ENCODE data around the gene NAPEPLD.
"Not testable (repeated sequence)": the region's sequence is repeated elsewhere in the genome, so short reads cannot be mapped to it uniquely, and the experiment has no call there.

Gene NAPEPLD

DNA sequence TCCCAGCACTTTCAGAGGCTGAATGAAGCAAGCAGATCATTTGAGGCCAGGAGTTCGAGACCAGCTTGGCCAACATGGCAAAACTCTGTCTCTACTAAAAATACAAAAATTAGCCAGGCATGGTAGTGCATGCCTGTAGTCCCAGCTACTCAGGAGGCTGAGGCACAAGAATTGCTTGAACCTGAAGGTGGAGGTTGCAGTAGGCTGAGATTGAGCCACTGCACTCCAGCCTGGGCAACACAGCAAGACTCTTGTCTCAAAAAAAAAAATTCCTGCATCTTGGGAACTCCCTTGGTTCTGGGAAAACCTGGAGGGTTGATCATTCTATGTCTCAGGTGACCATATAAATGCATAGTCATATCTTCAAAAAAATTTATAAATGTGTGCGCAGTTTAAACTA lies 4.1 kb downstream of the NAPEPLD start:
- not testable (repeated sequence) for DNase-seq (ENCODE audit: low read depth in 3 of 3, low spot score in 1 of 3)

DNA sequence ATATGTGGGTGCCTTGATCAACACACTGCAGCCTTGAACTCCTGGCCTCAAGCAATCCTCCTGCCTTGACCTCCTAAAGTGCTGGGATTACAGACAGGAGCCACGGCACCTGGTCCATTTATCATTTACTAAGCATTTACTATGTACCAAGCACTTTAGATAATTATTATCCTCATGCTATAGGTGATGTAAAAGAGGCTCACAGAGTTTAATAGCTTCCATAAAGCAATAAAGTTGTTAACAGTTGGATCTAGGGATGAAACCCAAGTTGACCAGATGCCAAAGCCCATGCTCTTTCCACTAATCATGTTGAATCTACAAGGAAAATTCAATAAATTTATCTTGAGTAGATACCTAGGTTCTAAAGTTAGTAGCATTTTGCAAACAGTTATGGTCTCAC lies 5.0 kb downstream of the NAPEPLD start:
- no peak for DNase-seq (ENCODE audit: low read depth in 3 of 3, low spot score in 1 of 3)

DNA sequence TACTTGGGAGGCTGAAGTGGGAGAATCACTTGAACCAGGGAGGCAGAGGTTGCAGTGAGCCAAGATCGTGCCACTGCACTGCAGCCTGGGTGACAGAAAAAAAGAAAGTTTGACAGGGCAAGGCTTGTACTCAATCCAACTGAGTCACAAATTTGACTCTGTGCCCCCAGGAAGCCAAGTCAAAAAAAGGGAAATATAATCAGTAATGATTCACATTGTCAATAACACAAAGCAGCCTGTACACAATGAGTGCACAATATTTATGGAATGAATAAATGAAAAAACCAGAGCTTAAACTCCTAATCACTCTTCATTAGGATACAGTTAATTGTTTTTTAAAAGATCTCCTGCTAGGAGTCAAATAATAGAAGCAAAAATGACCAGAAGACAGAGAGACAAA lies 6.4 kb downstream of the NAPEPLD start:
- no peak for DNase-seq (ENCODE audit: low read depth in 3 of 3, low spot score in 1 of 3)

DNA sequence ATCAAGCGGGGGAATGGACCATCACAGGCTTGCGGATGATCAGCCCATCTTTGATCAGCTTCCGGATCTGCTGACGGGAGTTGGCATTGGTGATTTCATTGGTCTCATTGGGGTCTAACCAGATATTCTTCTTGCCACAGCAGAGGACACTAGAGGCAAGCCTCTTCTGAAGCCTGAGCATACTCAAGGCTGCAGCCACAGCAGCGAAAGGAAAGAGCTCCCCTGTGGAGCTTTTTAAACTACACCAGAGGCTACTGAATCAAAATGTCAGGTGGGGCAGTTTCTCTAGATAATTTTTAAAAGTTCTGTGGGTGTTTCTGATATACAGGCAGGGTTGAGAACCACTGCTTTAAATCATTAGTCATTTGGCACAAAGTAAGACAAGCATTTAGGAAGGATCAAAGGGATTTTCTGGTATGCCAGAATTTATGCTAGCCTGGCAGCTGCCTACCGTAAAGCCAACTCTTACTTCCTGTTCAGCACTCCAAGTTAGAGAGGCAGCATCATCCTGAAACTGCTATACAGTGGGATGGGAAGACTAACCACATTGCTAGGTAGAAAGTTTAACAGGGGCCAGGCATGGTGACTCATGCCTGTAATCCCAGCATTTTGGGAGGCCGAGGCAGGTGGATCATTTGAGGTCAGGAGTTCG lies 7.0 kb downstream of the NAPEPLD start:
- DNase-seq (ENCODE audit: low read depth in 3 of 3, low spot score in 1 of 3): no peak

DNA sequence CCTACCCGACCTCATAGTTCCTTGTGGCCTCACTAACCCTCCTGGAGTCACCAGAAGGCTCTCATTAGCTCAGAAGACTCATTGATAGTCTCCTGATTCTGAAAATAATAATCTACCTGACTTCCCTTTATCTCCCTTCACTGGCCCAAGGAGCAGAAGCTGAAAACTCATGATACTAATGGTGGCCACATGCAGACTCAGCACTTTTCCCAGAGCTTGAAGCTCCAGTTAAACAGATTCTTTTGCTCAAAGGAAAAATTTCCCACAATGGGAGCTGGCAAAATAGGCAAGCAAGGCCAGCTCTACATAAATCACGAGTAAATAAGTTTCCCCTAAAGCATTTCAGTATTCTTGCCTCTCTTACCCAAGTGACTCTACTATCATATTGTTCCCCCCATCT lies 8.2 kb downstream of the NAPEPLD start:
- no peak for DNase-seq (ENCODE audit: low read depth in 3 of 3, low spot score in 1 of 3)

DNA sequence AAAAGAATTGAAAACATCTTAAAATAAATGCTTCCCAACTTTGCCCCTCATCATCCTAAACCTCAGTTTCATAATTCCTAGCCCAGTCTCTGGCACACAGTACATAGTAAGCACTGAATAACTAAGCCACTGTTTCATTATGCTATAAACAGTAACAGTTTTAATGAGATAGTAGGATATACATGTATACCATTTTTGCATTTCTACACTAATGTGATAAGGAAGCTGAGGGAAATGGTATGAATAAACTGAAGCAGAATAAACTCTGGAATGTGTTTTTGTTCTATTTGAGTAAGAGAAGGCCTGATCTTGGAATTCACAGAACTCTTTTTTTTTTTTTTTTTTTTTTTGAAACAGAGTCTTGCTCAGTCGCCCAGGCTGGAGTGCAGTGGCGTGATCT lies 8.8 kb downstream of the NAPEPLD start:
- no peak for DNase-seq (ENCODE audit: low read depth in 3 of 3, low spot score in 1 of 3)

DNA sequence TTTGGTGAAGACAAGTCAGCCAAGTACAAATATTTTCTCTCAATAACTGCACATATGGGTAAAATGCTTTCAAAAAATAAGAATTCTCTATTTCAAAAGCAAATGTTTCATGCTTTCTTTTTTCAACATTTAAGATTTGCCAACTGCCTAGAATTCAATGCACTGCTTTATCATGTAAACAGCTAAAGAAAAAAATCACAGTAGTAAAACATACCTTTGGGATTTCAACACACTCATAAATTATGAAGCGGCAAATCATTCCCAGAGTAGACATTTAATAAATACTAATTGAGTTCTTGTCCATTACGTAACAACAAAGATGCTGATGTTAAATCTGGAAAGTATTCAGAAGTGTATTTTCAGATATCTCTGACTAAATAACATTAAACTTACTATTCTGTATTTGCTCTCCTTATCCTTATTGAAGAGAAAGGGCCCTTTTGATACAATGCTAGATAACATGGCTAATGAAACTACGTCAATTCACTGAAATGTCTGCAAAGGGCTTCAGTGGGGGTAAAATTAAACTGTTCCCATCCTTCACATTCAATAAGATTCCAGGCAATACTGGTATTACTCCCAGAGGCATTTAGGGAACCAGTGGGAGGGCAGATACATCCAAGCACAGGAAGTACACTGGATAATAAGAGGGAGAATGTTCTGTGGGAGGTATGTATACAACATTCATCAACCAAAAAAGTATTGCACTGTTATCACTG lies 13.9 kb downstream of the NAPEPLD start:
- no peak for DNase-seq (ENCODE audit: low read depth in 3 of 3, low spot score in 1 of 3)

DNA sequence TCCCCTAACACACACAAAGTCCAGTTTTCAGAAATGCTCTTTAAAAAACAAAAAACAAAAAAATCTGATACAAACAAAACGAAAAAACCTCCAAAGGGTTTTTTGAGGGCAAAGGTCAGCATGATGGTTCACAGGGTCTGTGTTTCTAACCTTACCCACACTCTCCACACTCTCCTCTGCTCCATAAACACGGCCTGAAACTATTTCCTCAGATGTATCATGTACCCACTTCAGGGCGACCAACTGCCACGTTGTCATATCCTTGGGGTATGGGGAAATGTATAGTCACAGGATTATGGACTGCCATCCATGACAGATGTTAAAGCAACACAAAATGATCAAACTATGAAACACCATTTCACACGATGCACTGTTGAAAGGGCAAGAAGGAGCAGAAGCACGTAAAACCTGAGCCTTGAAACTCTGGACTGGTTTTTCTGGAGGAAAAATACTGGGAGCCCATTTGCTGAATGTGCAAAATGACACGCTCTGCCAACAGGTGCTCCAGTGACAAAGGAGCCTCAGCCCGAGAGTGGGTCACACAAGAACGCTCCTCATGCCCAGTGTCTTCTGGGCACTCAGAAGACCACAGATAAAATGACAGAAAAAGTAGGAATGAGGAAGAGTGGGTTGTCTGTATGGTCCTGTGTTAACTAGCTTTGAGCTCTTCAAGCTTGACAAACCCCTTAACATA lies 15.8 kb downstream of the NAPEPLD start:
- DNase-seq (ENCODE audit: low read depth in 3 of 3, low spot score in 1 of 3): no peak

DNA sequence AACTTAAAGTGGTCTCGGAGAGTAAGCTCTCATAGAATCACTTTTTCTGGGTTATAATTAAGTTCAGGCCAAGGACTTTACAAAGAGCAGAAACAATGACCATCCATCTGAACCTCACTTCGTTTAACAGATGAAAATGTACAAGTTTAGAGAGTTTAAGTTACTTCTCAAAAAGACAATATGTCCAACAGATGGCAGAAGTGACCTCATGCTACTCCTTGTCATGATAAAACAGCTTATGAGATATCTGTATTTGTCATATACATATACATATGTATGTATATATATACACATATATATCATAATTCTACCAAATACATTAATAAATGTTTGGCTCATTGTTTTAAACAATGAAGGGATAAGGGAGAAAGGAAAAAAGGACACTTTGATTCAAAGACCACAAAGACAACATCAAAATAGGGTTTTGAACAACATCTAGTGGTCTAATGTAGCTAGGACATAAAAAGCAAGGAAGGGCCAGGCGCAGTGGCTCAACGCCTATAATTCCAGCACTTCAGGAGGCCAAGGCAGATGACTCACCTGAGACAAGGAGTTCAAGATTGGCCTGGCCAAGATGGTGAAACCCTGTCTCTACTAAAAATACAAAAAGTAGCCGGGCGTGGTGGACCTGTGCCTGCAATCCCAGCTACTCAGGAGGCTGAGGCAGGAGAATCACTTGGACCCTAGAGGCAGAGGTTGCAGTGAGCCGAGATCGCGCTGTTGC lies 17.8 kb downstream of the NAPEPLD start:
- DNase-seq (ENCODE audit: low read depth in 3 of 3, low spot score in 1 of 3): no peak

DNA sequence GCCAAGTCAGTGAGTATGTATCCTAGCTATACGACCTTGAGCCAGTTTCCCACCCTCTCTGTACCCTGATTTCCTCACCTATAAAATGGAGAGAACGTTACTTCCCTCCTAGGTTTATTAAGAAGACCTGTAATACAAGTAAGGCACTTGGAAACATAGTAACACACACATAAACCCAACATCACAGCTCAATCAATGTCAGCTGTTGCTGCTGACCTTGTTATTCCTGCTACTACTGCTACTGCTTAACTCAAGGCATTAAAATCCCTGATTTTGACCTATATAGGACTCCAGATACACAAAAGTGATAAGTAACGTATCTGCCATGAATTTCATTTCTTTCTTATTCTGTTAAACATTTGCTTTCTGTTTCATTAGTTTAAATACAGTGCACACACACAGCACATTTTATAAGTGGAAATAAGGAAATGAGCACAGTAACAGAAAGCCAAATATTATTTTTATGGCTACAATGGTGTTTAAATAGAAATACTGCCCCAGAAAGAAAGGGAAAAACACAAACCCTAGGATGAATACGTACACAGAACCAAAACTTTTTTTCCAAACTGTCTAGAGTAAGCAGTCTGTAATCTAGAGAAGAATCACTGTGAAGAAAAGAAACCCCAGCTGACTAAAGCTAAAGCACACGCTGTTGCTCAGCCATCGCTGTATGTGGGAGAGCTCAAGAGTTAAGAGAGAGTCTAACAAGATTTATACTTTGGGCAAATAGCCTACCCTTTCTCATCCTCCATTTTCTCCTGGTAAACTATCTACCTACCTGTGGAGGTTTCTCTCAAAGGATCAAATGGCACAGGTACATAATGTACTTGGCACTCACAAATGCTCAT lies 19.0 kb downstream of the NAPEPLD start:
- DNase-seq (ENCODE audit: low read depth in 3 of 3, low spot score in 1 of 3): no peak

DNA sequence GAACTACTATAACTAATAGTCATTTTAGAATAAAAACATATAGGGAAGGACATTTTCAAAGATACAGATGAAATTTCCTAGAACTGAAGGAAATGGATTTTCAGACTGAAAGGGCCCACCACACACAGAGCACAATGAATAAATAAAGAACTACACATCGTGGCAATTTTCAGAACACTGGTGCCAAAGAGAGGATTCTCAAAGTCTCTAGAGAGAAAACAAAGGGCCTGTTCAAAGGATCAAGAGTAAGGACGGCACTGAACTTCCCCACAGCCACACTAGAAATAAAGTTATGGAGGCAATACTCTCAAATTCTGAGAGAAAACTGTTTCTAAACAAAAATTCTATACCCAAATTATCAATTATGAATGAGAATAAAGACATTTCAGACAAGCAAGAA lies 21.9 kb downstream of the NAPEPLD start:
- DNase-seq (ENCODE audit: low read depth in 3 of 3, low spot score in 1 of 3): no peak

DNA sequence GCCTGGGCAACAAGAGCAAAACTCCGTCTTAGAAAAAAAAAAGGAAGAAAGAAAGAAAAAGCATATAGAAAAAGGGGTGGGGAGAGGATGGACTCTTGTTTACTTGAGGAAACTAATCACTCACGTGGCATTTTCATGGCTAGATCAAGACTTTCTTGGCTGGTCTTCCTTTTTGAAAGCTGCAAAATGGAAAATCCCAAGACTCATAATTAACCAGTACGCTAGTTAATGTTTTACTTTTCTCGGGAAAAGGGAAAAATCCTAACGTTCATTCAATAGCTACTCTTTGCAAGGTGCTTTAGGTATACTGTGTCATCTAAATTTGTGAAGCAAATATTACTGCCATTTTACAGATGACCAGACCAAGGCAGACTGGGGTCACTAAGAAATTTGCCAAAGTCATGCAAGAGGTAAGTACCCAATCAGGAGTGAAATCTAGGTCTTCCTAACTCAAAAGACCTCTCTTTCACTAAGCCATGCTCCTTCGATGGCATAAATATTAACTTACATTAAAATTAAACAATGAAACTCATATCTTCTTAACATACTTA lies 24.4 kb downstream of the NAPEPLD start:
- no peak for DNase-seq (ENCODE audit: low read depth in 3 of 3, low spot score in 1 of 3)

DNA sequence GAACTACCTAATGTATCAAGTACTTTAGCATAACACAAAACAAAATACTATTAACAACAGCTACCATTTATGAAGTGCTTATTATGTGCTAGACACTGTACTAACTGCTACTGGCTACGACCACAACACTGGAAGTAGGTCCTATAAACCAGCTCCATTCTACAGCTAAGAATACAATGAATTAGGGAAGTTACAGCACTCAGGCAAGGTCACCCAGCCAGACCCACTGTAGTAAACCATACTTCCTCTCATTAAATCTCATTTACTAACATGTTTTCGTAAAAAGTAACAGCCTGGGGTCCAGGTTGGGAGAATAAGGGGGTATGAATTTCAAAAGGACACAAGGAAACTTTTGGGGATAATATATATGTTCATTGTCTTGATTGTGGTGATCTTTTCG lies 25.4 kb downstream of the NAPEPLD start:
- DNase-seq (ENCODE audit: low read depth in 3 of 3, low spot score in 1 of 3): no peak

DNA sequence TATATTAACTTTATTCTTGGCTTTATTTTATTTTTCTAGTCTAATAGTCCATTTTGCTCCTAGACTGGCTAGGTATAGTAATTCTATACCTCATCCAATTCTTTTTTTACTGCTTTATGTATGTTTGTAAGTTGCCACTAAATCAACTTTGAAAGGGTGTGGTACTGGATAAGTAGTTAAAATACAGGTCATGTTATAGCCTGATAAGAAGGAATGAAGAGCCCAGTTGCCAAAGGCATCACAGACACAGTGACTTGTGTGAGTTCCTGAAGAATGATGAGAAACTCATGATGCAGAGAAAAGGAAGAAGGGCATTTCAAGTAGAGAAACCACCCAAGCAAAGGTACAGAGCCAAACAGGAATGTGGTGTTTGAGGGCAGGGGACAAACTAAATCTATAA lies 27.3 kb downstream of the NAPEPLD start:
- DNase-seq (ENCODE audit: low read depth in 3 of 3, low spot score in 1 of 3): no peak

DNA sequence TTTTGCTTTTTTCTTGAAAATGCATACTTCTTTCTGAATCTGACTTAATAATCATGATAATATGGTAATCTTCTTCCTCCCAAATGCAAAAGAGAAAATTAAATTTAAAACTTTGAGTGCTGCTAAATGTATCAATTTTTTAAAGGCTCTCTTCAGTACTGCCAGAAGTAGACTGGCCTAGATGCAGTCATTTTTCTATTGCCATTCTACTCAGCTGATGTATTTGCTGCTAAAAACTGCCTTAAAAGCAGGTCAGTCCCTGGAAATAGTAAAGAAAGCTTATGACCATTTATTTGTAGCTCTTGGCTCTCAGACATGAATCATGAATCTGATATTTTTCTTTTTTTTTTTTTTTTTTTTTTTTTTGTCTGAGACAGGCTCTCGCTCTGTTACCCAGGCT lies 28.5 kb downstream of the NAPEPLD start:
- no peak for DNase-seq (ENCODE audit: low read depth in 3 of 3, low spot score in 1 of 3)

DNA sequence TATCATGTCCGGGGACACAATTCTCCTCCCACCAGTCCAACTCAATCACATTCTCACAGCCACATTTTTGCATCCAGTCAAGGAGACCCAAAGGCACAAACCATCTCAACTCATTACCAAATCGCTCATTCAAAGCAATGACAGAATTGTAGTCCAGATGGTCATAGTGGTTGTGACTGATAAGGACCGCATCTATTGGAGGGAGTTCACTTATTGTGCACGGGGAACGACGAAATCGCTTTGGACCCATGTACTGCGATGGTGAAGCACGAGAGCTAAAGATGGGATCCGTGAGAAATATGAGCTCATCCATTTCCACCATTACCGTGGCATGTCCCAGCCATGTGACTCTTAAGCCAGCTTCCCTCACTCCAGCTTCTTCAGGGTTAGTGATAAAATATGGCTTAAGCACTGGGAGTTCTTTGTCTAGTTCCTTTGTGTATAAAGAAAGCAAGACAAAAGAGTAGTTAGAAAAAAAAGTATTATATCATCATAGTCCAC lies 29.1 kb downstream of the NAPEPLD start:
- DNase-seq (ENCODE audit: low read depth in 3 of 3, low spot score in 1 of 3): no peak

DNA sequence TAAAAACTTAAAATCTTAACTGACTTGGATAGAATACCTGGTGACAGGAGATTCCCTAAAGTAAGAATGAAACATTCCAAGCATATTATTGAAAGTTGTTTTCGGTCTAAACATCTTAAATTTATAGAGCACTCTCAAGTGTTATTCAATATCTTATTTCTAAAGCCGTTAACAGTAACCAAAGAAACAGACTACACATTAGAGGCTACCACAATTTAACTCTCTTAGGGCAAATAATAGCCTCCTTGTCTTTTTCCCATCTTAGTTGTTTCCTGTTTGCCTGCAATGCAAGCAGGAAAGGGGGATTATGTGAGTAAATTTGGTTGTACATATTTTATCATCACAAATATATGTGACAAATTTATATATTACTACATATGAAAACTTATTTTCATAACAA lies 31.4 kb downstream of the NAPEPLD start:
- DNase-seq (ENCODE audit: low read depth in 3 of 3, low spot score in 1 of 3): no peak

DNA sequence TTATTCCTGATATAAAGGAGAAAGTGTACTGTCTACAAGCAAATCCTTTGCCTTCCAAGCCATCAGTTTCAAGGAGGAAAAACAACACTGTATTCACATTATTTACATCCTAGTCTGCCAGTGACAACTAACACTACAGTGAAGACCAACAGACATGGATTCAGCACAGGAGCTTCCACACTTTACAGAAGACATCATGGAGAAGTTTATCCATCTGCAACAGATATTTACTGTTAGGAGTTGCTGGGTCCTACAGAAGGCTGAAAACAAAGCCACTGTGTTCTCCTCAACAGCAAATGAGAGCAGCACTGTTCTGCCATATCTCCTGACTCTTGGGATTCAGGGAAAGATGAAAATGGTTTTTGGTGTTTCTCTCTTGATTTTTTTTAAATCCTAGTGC lies 31.9 kb downstream of the NAPEPLD start:
- no peak for DNase-seq (ENCODE audit: low read depth in 3 of 3, low spot score in 1 of 3)

DNA sequence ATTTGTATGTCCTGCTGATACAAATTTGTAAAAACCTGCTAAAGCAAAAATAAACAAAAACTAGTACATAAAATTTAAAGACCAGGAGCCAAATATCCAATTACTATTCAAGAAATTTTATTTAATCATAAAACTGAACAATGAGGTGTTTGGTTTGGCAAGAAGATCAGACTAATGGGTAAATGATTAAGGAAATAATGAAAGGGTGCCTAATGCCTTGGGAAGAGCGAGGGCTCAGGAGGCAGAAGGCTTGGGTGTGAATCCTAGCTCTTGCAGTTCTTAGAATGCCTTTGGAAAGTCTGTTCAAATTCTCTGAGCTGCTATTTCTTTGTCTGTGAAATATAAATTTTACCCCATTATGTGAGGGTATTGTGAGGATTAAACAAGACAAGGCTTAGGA lies 32.4 kb downstream of the NAPEPLD start:
- DNase-seq (ENCODE audit: low read depth in 3 of 3, low spot score in 1 of 3): no peak

DNA sequence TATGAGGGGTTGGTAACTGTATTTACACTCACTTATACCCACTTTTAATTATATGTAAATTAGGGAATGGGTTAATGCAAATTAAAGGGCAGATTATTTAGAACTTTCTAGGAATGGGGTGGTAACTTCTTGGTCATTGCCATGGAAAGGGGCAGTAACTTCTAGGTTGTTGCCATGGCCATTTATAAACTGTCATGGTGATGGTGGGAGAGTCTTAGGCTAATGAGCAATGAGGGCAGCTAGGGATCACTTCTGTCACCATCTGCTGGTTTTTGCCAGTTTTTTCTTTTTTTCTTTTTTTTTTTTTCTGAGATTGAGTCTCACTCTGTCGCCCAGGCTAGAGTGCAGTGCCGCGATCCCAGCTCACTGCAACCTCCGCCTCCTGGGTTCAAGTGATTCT lies 33.1 kb downstream of the NAPEPLD start:
- no peak for DNase-seq (ENCODE audit: low read depth in 3 of 3, low spot score in 1 of 3)

Measured in stimulated activated CD4-positive, alpha-beta T cell treated with anti-CD3 and anti-CD28 coated beads, TNF-alpha, amount 100 ng/mL, for 1 hour (primary cell).